ENCODE results near the gene POLR1H.
"Not testable (repeated sequence)": the region's sequence is repeated elsewhere in the genome, so short reads cannot be mapped to it uniquely, and the experiment has no call there.

POLR1H gene, protein sequence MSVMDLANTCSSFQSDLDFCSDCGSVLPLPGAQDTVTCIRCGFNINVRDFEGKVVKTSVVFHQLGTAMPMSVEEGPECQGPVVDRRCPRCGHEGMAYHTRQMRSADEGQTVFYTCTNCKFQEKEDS

DNA sequence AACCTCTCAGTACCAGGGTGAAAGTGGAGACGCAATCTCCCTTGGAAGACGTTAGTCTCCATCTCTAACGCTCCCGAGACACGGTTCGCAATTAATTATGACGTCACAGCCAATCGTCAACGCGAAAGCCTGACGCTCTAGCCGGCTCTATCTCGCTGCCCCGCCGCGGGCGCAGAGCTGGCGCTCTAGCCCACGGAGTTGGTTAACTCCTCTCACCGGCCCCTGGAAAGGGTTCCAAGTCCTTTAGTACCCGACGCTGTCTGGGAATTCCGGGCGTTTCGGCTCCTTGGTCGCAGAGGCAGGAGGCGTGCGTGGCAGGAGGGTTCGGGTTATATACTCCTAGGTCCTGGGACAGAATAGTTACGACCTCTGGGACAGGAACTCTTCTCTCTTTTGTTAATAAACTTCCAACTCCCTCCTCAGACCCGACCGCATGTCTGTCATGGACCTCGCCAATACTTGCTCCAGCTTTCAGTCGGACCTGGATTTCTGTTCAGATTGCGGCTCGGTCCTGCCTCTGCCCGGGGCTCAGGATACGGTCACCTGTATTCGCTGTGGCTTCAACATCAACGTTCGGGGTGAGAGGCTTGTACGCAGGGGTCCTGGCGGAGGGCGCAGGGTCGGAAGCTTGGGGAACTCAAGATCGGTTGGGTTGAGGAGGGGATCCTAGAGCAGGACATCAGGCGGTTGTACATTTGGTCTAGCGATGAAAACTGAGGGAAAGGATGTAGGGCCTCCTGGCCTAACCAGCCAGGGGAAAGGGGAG is at the start of gene POLR1H:
Gene POLR1H (plus strand): TSS at position 174 of the 766 bp plus-strand sequence. CDS start 260 bp downstream, at position 434.
- peak; percentile 83 to 86 for DNase-seq

DNA sequence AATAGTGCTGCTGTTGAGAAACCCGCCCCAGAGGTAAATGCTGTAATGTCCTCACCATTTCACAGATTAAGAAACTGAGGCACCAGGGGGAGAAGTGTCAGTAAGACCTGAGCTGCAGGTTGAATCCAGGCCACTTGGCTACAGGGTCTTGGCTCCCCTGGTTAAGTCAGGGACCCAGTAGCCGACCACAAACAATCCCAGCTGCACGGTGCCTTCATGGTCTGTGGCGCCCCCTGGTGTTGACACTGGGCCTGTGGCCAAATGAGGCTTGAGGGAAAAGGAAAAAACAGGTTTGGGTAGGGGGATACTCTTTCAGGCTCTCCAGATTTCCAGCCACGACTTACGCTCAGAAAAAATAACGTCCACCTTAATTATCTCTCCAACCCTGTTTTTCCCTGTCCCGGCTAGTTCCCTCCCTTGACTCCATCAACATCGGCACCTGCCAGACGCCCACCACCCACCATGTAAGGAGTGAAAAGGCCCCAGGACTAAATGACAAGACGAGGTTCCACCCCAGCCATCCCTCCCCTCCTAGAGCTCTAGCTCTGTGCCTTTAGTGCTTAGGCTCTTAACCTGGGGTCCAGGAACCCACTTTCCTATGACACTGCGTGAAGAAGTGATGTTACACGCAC is 47.7 kb upstream of the POLR1H start:
- DNase-seq = peak; percentile 15 to 24

DNA sequence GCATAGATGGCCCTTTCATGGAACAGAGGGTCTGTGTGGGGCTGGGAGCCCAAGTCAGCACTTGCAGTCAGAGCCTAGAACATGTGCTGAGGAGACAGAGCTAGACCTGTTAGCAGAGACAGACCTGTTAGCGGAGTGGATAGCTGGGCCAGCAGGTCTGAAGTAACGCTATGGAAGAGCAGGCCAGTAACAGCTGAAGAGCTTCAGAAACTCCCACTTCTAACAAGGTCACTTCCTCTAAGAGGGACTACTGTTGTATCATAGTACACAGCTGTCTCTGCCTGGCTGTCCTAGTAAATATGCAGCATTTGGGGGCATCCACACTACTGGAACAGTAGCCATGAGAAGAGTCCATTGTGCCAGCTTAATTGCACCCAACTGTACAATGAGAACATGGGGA is 41.2 kb upstream of the POLR1H start:
- no peak for DNase-seq

DNA sequence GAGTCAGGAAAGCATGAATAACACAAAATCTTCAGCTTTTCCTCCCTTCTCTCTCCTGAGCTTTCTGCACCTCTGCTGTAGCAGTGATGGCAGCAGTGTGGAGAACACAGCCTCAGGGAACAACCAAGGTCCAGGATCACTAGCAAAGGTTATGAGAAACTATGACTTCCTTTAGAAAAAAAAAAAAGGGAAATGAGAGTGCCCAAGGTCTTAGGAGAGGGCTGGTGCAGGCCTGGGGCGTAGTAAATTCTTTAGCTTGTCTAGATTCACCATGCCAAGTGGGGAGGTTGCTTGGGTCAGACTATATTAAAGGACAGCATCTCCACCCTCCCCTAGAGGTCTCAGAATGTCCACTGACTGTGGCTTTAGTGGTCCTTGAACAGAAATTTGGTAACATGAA is 40.4 kb upstream of the POLR1H start:
- no peak for DNase-seq

DNA sequence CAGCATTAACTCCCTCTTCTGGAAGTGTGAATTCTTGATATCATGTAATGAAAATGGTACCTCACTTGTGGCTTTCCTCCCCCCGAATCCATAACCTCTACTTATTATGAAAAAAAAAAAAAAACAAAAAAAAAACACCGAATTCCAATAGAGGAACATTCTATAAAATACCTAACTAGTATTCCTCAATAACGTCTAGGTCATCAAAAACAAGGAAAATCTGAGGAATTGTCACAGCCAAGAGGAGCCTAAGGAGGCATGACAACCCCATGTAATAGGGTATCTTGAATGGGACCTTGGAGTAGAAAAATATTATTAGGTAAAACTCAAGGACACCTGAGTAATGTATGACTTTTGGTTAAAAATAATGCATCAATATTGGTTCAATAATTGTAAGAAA is 38.9 kb upstream of the POLR1H start:
- no peak for DNase-seq

DNA sequence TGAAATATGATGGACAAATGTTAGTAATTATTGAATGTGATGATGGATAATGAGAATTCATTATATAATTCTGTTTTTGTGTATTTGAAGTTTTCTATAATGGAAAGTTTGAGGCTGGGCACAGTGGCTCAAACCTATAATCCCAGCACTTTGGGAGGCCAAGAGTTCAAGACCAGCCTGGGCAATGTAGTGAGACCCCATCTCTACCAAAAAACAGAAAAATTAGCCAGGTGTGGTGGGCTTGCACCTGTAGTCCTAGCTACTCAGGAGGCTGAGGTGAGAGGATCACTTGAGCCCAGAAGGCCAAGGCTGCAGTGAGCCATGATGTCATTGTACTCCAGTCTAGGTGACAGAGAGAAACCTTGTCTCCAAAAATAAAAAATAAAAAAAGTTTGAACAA is 38.4 kb upstream of the POLR1H start:
- DNase-seq = not testable (repeated sequence)

DNA sequence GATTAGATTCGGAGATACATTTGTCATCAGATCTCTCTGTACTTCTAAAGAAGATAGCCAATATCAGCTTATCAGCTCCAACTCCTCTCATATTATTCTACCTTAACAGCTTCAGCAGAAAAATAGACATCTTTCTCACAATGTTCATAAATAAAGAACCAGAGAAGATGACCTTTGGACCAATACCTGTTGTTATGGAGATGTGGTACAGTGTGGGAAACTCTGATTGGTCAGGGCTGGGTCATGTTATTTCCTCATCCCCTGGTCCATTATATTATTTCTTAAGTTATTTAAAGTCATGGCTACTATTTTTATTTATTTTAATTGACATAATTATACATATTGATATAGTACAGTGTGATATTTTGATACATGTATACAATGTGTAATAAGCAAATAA is 35.9 kb upstream of the POLR1H start:
- no peak for DNase-seq

DNA sequence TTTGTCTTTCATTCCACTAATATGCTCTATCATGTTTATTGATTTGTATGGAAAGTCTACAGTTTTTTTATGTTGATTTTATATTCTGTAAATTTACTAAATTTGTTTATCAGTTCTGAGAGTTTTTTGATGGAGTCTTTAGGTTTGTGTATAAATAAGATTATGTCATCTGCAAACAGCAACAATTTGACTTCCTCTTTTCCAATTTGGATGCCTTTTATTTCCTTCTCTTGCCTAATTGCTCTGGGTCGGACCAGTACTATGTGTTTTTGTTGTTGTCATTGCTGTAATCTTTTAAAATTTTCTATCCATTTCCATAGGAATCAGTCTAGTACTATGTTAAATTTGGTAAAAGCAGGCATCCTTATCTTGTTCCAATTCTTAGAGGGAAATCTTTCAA is 31.5 kb upstream of the POLR1H start:
- no peak for DNase-seq

DNA sequence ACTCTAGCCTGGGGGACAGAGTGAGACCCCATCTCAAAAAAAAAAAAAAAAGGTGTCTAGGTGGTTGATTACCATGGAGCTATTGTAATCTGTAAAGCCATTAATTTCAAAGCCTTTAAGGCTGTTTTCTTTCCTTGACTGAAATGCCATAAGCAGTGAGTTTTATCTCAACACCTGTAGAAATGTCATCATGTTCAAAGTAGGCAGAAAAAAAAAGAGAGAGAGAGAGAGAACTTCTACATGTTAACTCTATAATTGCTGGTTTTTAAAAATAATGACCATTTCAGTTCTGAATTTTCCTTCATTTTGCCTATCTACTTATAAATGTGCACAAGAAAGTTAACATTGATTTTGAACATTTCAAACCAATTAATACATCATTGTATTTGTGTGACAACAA is 29.7 kb upstream of the POLR1H start:
- no peak for DNase-seq

DNA sequence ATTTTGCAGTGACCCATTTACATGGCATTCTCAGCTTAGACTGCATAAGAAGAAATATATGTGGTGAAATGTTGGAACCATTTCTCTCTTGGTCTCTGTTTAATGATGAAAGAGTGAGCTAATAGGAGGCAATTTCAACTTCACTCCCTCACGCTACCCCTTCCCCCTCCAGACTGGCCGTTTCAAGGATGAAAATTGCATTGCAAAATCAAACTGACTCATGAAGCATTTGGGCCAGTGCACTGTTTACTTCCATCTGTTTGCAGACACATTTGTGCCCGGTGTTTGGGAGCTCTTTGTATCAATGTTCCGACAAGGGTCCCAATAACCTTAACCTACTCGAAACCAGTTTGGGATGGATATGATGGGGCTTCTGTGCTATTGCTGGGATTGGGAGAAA is 27.6 kb upstream of the POLR1H start:
- DNase-seq = not testable (repeated sequence)

DNA sequence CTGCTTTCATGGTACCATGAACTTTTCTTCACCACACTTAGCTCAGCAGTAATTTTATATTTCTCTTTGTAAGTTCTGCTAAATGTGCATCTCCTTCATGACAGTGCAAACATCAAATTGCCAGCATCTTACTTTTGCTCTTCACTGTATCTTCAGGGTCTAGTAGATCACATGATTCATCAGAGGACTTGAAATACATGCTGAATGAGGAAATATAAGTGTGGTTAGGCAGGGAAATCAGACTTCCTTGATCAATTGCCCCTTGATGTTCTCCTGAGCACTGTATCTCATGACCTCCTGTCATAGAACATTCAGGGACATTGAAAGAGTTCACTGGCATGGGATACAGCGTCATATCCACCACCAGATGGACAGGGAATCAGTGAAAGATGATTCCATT is 25.3 kb upstream of the POLR1H start:
- DNase-seq = no peak

DNA sequence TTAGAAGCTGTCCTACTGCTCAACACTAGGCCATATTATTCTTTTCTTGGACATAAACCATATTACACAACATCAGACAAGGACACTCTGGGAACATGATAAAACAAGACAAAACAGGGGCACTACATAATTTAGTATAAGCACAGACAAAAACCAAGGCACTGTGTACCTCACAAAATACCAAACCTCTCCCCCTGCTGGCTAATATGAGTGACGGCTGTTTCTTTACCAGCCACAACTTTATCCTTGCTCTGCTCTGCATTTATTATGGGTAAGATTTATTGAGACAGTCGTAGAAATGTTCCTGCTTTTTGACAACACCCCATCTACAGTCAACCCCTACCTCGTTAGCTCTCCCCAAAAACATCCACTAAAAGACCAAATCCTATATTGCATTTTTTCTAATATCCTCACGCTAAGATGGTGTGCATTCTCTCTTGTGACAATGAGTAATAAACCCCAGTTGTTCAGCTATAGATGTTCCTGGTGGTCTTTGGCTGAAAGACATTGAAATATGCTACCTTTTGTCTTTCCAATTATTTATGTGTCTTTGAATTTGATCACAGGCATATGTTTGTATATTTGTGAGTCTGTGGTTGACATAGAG is 23.8 kb upstream of the POLR1H start:
- no peak for DNase-seq

DNA sequence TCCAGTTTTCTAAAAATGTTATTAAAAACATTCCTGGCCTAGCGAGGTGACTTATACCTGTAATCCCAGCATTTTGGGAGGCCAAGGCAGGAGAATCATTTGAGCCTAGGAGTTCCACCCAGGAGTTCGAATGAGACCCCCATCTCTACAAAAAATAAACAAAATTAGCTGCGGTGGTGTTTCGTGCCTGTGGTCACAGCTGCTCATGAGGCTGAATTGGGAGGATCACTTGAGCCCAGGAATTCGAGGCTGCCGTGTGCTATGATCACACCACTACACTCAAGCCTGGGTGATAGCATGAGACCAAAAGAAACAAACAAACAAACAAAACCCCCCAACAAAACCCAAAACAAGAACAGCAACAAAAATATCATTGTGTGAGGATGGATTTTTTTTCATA is 19.8 kb upstream of the POLR1H start:
- DNase-seq = no peak

DNA sequence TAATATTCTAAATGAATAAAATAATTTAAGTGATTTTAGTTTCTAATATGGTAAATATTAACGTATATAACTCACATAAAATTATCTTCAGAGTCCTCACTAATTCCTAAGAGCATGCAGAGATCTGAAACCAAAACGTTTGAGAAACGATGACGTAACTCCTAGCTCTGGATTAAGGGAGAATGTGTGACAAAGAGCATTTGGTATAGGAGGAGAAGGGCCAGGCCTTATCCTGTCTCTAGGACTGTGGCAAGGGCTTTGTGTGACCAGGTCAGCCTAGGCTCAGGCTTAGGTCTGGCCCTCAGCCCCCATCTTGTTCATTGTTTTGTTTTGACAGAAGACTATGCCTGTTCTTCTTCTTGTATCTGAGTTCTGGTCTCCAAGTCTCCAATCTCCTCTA is 19.2 kb upstream of the POLR1H start:
- DNase-seq = no peak

DNA sequence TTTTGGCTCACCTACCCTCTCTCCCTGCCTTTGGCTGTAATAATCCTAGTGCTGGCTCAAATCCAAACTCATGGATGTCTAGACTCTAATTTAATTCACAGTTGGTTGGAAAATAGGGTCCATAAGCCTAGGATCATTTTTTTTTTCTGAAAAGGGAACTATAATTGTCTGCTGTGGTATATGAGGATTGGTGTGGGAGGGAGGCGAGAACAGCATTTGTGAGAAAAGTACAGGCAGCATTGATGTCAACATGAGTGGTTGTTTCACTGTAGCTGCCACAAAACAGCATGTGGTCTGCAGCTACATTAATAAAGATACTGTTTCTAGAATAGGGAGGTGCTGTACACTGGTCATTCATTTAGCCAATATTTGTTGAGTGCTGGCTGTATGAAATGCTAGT is 18.6 kb upstream of the POLR1H start:
- no peak for DNase-seq

DNA sequence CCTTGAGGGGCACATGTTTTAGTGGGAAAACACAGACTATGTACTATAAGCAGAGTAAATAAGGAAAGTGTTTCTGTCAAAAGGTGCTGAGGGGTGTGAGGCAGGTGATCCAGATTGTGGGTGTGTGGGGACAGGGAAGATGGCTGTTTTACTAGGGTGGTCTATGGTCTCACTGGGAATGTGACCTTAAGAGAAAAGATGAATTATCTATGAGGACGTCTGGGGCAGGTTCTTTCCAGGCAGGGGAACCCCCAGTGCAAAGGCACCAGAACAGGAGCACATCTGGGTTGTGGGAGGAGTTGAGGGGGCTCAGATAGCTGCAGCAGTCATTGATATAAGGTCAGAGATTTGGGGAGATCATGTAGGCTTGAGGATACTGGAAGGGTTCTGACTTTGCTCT is 18.2 kb upstream of the POLR1H start:
- DNase-seq = no peak

DNA sequence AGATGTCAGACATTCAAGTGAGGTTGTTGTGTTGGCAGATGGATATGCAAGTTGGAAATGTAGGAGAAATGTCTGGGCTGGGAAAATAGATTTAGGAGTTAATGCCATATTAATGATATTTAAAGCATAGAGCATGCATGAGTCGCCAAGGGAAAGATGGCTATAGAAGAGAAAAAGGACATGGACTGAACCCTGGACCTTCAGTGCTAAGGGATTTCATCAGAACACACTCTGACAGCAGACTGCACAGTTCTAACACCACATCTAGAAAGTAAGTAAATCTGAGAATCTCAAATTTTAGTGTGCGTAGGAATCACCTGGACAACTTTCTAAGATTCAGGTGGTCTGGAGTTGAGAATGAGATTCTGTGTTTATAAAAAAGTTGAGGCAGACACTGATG is 17.3 kb upstream of the POLR1H start:
- DNase-seq = no peak

DNA sequence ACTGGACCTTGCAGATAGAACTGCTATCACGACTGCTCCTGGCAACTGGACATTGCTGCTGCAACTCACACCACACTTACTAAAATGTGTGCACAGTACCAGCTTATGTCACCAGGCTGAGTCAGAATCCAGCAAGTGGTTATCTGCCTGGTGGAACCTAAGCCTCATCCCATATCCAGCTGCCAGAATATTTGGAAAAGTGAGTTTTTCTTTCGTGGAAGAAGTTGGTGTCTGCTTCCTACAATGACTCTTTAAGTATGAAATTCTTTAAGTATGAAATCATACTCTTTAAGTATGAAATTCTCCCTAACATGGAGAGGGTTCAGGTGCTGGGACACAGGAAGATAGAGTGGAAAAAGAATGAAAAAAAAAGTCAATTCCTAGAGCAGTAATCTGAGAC is 16.4 kb upstream of the POLR1H start:
- no peak for DNase-seq

DNA sequence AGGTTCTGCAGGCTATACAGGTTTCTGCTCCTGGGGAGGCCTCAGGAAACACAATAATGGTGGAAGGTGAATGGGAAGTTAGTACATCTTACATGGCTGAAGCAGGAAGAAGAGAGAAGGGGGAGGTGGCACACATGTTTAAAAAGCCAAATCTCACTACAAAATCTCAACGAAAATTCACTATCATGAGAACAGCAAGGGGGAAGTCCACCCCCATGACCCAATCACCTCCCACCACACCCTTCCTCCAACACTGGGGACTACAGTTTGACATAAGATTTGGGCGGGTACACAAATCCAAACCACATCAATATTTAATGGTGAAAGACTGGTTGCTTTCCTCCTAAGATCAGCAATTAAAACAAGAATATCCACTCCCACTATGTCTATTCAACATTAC is 13.8 kb upstream of the POLR1H start:
- DNase-seq = no peak

DNA sequence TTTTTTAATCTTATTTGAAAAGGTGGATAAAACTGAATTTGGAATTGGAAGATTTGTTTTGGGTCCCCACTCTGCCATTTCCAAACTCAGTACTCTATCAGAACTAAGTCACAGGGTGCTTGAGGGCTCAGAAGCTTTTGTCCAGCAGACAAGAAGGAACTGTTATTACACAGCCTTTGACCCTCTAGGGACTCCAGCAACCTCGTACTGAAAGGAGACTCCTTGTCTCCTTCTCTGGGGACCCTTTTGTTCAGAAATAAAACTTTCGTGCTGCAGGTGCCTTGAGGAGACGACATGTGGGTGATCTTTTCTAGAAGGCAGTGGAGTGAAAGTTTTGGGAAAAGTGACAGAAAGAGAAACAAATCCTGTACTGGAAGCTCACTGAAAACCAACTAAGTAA is 7.4 kb upstream of the POLR1H start:
- no peak for DNase-seq

DNA sequence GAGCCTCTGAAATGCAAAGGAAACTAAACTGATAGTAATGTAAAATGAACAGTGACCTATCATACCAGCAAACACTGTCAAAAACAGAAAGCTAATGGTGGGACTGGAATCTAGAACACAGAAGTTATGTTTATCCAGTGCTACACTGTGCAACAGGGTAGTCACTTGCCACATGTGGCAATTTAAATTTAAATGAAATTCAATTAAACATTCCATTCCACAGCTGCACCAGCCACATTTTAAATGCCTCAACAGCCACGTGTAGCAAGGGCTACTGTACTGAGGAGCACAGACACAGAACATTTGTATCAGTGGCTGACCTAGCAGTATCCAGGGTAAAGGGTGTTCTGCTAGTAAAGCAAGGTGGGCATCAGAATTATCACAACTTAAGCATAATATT is 5.6 kb upstream of the POLR1H start:
- DNase-seq = no peak

DNA sequence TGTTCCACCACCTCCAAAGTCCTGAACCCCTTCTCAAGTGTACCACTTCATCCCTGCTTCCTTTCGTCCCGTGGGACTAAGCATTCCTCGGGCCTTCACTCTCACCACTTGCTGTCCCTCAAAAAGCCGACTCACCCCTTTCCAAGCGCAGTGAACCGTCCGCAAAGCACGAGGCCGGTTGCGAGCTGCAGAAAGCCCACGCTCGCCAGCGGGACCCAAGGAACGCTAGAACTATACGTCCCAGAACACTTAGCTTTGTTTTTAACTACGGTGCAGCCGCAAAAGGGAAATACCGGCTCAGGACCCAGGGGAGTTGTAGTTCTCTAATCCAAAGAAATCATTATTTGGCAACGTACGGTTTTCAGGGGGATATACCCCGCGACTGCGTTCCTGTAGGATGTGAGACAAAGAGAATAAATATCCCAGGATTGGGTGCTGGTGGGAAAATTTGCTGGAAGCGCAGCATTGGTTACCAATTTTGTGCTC is 416 bp upstream of the POLR1H start:
- peak in 1 of 2 donors; percentile 22 for DNase-seq

DNA sequence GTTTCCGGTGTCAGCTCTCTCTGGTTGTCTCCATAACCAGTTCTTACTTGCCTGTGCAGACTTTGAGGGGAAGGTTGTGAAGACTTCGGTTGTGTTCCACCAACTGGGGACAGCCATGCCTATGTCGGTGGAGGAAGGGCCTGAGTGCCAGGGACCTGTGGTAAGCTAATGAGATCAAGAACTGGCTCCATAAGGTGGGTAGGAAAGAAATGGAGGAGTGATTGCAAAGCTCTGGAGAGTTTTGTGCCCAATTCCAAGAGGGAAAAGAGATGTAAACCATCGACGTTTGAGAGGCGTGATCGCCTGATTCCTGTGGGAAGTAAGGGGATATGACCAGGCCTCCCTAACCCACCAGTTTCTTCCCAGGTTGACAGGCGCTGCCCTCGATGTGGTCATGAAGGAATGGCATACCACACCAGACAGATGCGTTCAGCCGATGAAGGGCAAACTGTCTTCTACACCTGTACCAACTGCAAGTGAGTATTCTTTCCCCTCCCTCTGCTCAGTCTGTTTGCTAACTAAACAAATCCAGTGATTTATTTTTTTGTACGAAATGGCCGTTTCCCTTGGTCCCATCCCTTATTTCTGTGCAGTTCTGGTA is 893 bp downstream of the POLR1H start:
- DNase-seq = peak in 1 of 2 donors; percentile 18
